GM12878 (cell line): ENCODE results near the gene SLC45A1. TPM values are rescaled to one million over a fixed set of nuclear protein-coding genes. Genes with fewer than 3 reads are reported as not detected.

Experiments
- ATAC-seq: fragments of 200-7000 bp; cut with Tn5 transposase; 3 replicates; pipeline ENCODE4 v1.9.1; 2020; ENCODE audit warnings: mild to moderate bottlenecking, moderate library complexity
- BruUV-seq: library from RNA; stranded (reverse); fragments of 400-500 nt; replicated peaks from 2 replicates; lab custom pipeline; 2021; lab: Mats Ljungman, UMichigan
- CTCF ChIA-PET: fragments of 300-600 bp; sonication (Branson Sonifier 250); formaldehyde crosslinking; extraction: SDS; loops from one replicate; lab custom pipeline; 2021; ENCODE audit warnings: inconsistent platforms; lab: Yijun Ruan, JAX
- POLR2A ChIA-PET: fragments of 350-600 bp; formaldehyde crosslinking; extraction: SDS; loops from one replicate; lab custom pipeline; 2021; ENCODE audit warnings: inconsistent platforms; lab: Charles Lee
- RAD21 ChIA-PET: fragments of 300-600 bp; sonication (Branson Sonifier 250); formaldehyde crosslinking; loops from one replicate; lab custom pipeline; 2023; ENCODE audit warnings: antibody characterized with exemption; ENCODE audit not compliant: unreplicated experiment; lab: Charles Lee
- SMC1A ChIA-PET: fragments of 300-600 bp; sonication (Branson Sonifier 250); formaldehyde crosslinking; loops from one replicate; lab custom pipeline; 2023; ENCODE audit not compliant: unreplicated experiment, uncharacterized antibody; lab: Charles Lee
- DNase-seq: peaks from one replicate; pipeline ENCODE4 v3.0.0-alpha.2; 2011; ENCODE audit warnings: low read depth, low spot score
- FAIRE-seq: peaks from 3 replicates; lab custom pipeline; 2011; peaks lifted over from hg19 to GRCh38; lab: Jason Lieb, UNC
- H2AFZ ChIP-seq: 2 replicates; pipeline ENCODE4 v1.6.0; 2011; ENCODE audit warnings: low read depth, low read length, control low read depth; ENCODE audit not compliant: control insufficient read depth
- H3K27ac ChIP-seq: 2 replicates; pipeline ENCODE4 v1.5.1; 2011; ENCODE audit warnings: control low read depth; ENCODE audit not compliant: control insufficient read depth, insufficient read depth
- H3K27me3 ChIP-seq, 2 experiments: replicated peaks in 1 of 2; 2 replicates each; pipeline versions ENCODE4 v1.6.0 to v1.6.1; 2011; ENCODE audit warnings: low read length in 1 of 2; ENCODE audit not compliant: control insufficient read depth in 2 of 2, insufficient read depth in 2 of 2
- H3K36me3 ChIP-seq, 2 experiments: 2 replicates each; pipeline ENCODE4 v1.5.1; 2011; ENCODE audit warnings: low read length in 1 of 2; ENCODE audit not compliant: control insufficient read depth in 2 of 2, insufficient read depth in 2 of 2
- H3K4me1 ChIP-seq: 2 replicates; pipeline ENCODE4 v1.6.1; 2011; ENCODE audit warnings: mild to moderate bottlenecking, low read length, moderate library complexity, mixed read lengths; ENCODE audit not compliant: control insufficient read depth, insufficient read depth
- H3K4me2 ChIP-seq: 2 replicates; pipeline ENCODE4 v1.6.0; 2011; ENCODE audit warnings: control low read depth; ENCODE audit not compliant: control insufficient read depth, insufficient read depth
- H3K4me3 ChIP-seq: fragments of 200-600 bp; sonication (generic); 2 replicates; pipeline ENCODE4 v1.5.1; 2016
- H3K79me2 ChIP-seq: 2 replicates; pipeline ENCODE4 v1.6.0; 2011; ENCODE audit warnings: low read length; ENCODE audit not compliant: control insufficient read depth, insufficient read depth
- H3K9ac ChIP-seq: 2 replicates; pipeline ENCODE4 v1.8.0; 2011; ENCODE audit warnings: low read length, control low read depth, mixed read lengths; ENCODE audit not compliant: control insufficient read depth, insufficient read depth
- H3K9me3 ChIP-seq: replicated peaks from 3 replicates; pipeline ENCODE4 v1.5.1; 2011; ENCODE audit warnings: mild to moderate bottlenecking, low read length; ENCODE audit not compliant: control insufficient read depth, insufficient read depth
- H4K20me1 ChIP-seq: 2 replicates; pipeline ENCODE4 v1.6.0; 2011; ENCODE audit not compliant: control insufficient read depth, insufficient read depth
- BCL11A ChIP-seq: IDR thresholded peaks from 2 replicates; pipeline ENCODE4 v1.6.1; 2011; ENCODE audit warnings: low read depth, low read length
- BMI1 ChIP-seq: fragments of 450-650 bp; IDR thresholded peaks from 2 replicates; pipeline ENCODE4 v1.6.1; 2016; ENCODE audit warnings: mild to moderate bottlenecking, moderate library complexity, borderline replicate concordance
- CBX3 ChIP-seq: fragments of 200-600 bp; sonication (generic); IDR thresholded peaks from 2 replicates; pipeline ENCODE4 v1.6.1; 2016; ENCODE audit warnings: low read depth, borderline replicate concordance
- CREB1 ChIP-seq: IDR thresholded peaks from 2 replicates; pipeline ENCODE4 v1.6.1; 2012; ENCODE audit warnings: low read depth, mild to moderate bottlenecking, inconsistent platforms
- IKZF2 ChIP-seq, 2 experiments: fragments of 450-650 bp; IDR thresholded peaks; 2 replicates each; pipeline ENCODE4 v1.6.1; 2017; ENCODE audit warnings: mild to moderate bottlenecking in 2 of 2, moderate library complexity in 2 of 2
- LARP7 ChIP-seq: fragments of 450-650 bp; IDR thresholded peaks from 2 replicates; pipeline ENCODE4 v1.6.1; 2017; ENCODE audit warnings: mild to moderate bottlenecking
- MTA2 ChIP-seq: fragments of 450-650 bp; IDR thresholded peaks from 2 replicates; pipeline ENCODE4 v1.6.1; 2016; ENCODE audit warnings: low read depth, mild to moderate bottlenecking, moderate library complexity
- NBN ChIP-seq: fragments of 450-650 bp; IDR thresholded peaks from 2 replicates; pipeline ENCODE4 v1.6.1; 2016
- NR2F1 ChIP-seq: fragments of 450-650 bp; conservative IDR thresholded peaks from 2 replicates; pipeline ENCODE4 v1.6.1; 2017; ENCODE audit warnings: mild to moderate bottlenecking
- POLR2AphosphoS2 ChIP-seq: IDR thresholded peaks from 2 replicates; pipeline ENCODE4 v1.6.1; 2011; ENCODE audit warnings: low read depth, mild to moderate bottlenecking, low read length, improper control_type of control experiment, moderate library complexity
- POLR2AphosphoS5 ChIP-seq: IDR thresholded peaks from 2 replicates; pipeline ENCODE4 v1.6.1; 2011; ENCODE audit warnings: mild to moderate bottlenecking, low read length, inconsistent platforms
- SMAD5 ChIP-seq: IDR thresholded peaks from 2 replicates; pipeline ENCODE4 v1.6.1; 2016; ENCODE audit warnings: antibody characterized with exemption, low read depth
- SREBF2 ChIP-seq: IDR thresholded peaks from 2 replicates; pipeline ENCODE4 v1.6.1; 2012; ENCODE audit warnings: mild to moderate bottlenecking, low read length
- ZNF622 ChIP-seq: fragments of 450-650 bp; IDR thresholded peaks from 2 replicates; pipeline ENCODE4 v1.6.1; 2017; ENCODE audit warnings: mild to moderate bottlenecking, inconsistent platforms
- WGBS: methylation state at CpG from one replicate; pipeline ENCODE4 v1.1.6; 2016; ENCODE audit warnings: low lambda C conversion rate; ENCODE audit not compliant: insufficient replicate concordance, insufficient coverage; ENCODE audit errors: missing lambda C conversion rate; 5-methylcytosine and 5-hydroxymethylcytosine counted together
- in situ Hi-C: fragments of 300-500 bp; cut with MboI; formaldehyde crosslinking; loops from 9 replicates; pipeline ENCODE4 v1.14.3; 2018; ENCODE audit warnings: mixed read lengths
- intact Hi-C: fragments of 100-400 bp; cut with micrococcal nuclease; formaldehyde crosslinking; loops from one replicate; pipeline ENCODE4 v1.14.2; 2022; ENCODE audit not compliant: unreplicated experiment
- polyA plus RNA-seq, 11 experiments: library from polyadenylated mRNA; depleted of rRNA in 4 of 11; unstranded in 6 of 11; stranded (reverse) in 5 of 11; fragments of >200 nt; fragmentation: Nextera tagmentation in 4 of 11; fragmentation: Illumina TruSeq in 1 of 11; extraction: Ambion mirVana in 4 of 11; extraction: Trizol in 1 of 11; gene quantifications; 1 replicate in 1 of 11; 2 replicates in 10 of 11; pipeline versions ENCODE4 v1.2.1 to v1.2.3, GENCODE V29; 2011 to 2016; ENCODE audit warnings: inconsistent platforms in 2 of 11, missing spikeins in 2 of 11, low read depth in 1 of 11
- total RNA-seq, 4 experiments: library from RNA; depleted of rRNA in 3 of 4; stranded (reverse); fragments of >200 nt in 3 of 4; fragmentation: Illumina TruSeq in 1 of 4; extraction: Trizol in 1 of 4; gene quantifications; 2 replicates each; pipeline versions ENCODE4 v1.2.1 to v1.2.3, GENCODE V29; 2013 to 2021
- TF ChIP-seq, protein P1 (sequence below): fragments of 150-350 bp; IDR thresholded peaks from 2 replicates; pipeline ENCODE4 v1.6.1; 2014; ENCODE audit warnings: mild to moderate bottlenecking, low read depth, low read length

The SLC45A1 gene
- total and polyA plus RNA-seq, 10 of the 15 experiments (the other 5 are each of a cell fraction or from before 2014, with no cell fraction given): 0.07 to 0.23 (median 0.13) TPM; not detected in 6

DNA sequence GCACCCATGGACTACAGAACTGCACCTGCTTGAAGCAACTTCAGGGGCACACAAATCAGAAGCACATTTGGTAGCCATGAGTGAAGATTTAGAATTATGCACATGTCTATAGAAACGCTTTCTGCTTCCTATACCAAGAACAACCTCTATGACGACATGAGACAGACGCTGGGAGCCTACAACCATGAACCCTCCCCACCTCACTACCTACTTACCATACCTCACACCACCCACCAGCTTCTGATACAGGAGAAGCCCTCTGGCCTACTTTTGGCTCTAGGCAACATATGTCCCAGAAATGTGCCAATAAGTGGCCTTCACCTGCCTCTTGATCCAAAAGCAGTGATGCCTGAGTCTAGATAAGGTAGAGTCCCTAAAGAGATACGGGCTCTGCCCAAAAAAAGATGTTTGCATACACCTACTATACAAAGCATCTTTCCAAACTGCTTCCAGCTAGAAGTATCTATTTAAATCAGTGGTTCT, 58.5 kb downstream of the SLC45A1 start:
- no TSS peak for BruUV-seq
- FAIRE-seq (no peak), DNase-seq (no peak), ATAC-seq (no peak)
- peaks cover 10 to 12% of the 10 kb centered on the region in 2 experiments for H3K36me3 ChIP-seq
- intact Hi-C loops (no loop called here), in situ Hi-C loops (no loop called here)
- no peak overlapping the region for H3K27ac ChIP-seq
- SMC1A ChIA-PET: interaction anchor here (1.2 to 2.6 kb wide), 2 partner anchors 45 to 55 kb away, joined by 3 to 8 read pairs; no protein-coding TSS in a partner anchor
- CTCF ChIA-PET: interaction anchor here (0.7 to 1.5 kb wide), 4 partner anchors 11 to 350 kb away, joined by 3 to 4 read pairs (median 3); no protein-coding TSS in a partner anchor
- POLR2A ChIA-PET: no interaction called here
- H4K20me1 ChIP-seq: no peaks in the 10 kb centered on the region; the same call in 1 of the 2 replicates
- no peaks in the 10 kb centered on the region for H3K9me3 ChIP-seq
- H3K27me3 ChIP-seq: no peaks in the 10 kb centered on the region
- H3K79me2 ChIP-seq: no peaks in the 10 kb centered on the region; the same call in none of the 2 replicates
- H3K4me3 ChIP-seq: no peak overlapping the region
- no peak overlapping the region for H2AFZ ChIP-seq
- no peak for TF ChIP-seq SREBF2
- TF ChIP-seq POLR2AphosphoS5: no peak
- no peak for TF ChIP-seq CBX3
- no peak for TF ChIP-seq CREB1
- no peak overlapping the region for H3K4me2 ChIP-seq
- no peak overlapping the region for H3K9ac ChIP-seq
- RAD21 ChIA-PET: interaction anchor here (1.7 kb wide), 1 partner anchor 473 kb away, joined by 5 read pairs; no protein-coding TSS in a partner anchor
- whole genome bisulfite sequencing: 86% methylated on average over 4 of the region's 4 CpGs
- no peaks in the 10 kb centered on the region for H3K4me1 ChIP-seq

DNA sequence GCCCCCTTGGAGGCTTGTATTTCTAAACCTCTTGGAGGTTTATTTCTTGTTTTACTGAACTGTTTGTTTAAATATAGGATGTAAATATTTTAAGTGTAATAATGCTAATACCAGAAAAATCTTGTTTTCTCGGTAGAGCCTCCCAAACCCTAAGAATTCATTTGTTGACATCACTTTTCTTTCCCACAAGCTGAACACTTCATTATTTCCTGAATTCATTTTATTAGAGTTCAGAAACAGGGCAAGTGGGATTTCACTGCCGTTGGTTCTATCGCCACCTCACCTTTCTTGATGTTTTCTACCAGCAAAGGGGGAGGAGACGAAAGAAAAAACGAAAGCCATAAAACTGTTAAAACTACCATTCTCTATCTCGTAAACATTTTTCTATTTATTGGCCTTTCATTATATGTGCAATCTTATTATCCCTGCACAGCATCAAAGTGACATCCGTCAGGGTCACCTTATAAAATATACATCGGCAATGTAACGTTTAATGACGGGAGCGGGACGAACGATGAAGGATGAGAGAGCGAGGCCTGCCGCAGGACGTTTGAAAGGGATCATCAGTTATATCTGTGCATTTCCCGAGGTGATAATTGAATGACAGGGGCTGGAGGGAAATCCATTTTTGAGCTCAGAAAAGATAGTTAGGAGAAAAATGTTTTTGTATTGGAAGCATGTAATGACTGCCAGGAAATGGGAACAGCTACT, 59.5 kb downstream of the SLC45A1 start:
- H3K9ac ChIP-seq: no peak overlapping the region
- ChIA-PET SMC1A (interaction anchor here (0.6 to 2.6 kb wide), 10 partner anchors 16 to 637 kb away, joined by 3 to 8 read pairs (median 4); no protein-coding TSS in a partner anchor), RAD21 (interaction anchor here (1.7 kb wide), 1 partner anchor 472 kb away, joined by 5 read pairs; no protein-coding TSS in a partner anchor), POLR2A (no interaction called here), CTCF (interaction anchor here (1.1 kb wide), 1 partner anchor 362 kb away, joined by 3 read pairs; no protein-coding TSS in a partner anchor)
- no peak overlapping the region for H3K4me3 ChIP-seq
- H3K27ac ChIP-seq: no peak overlapping the region
- H3K36me3 ChIP-seq: peaks cover 11 to 16% of the 10 kb centered on the region in 2 experiments
- ATAC-seq (no peak), DNase-seq (no peak), FAIRE-seq (no peak)
- no peaks in the 10 kb centered on the region for H3K4me1 ChIP-seq
- in situ Hi-C loops (no loop called here), intact Hi-C loops (no loop called here)
- H3K4me2 ChIP-seq: no peak overlapping the region
- WGBS: 97% methylated on average over 17 of the region's 17 CpGs
- no peaks in the 10 kb centered on the region for H3K9me3 ChIP-seq
- no peaks in the 10 kb centered on the region; the same call in none of the 2 replicates for H3K79me2 ChIP-seq
- no peaks in the 10 kb centered on the region for H3K27me3 ChIP-seq
- H2AFZ ChIP-seq: no peak overlapping the region
- H4K20me1 ChIP-seq: no peaks in the 10 kb centered on the region; the same call in 1 of the 2 replicates
- no TSS peak for BruUV-seq
- TF ChIP-seq ZNF622 (no peak), IKZF2 (IDR thresholded peaks at IDR 0.05) (no peak), NR2F1 (no peak), SMAD5 (no peak), MTA2 (no peak), LARP7 (no peak), BMI1 (no peak), BCL11A (no peak), POLR2AphosphoS2 (no peak), NBN (no peak)
- TF ChIP-seq, protein P1, sequence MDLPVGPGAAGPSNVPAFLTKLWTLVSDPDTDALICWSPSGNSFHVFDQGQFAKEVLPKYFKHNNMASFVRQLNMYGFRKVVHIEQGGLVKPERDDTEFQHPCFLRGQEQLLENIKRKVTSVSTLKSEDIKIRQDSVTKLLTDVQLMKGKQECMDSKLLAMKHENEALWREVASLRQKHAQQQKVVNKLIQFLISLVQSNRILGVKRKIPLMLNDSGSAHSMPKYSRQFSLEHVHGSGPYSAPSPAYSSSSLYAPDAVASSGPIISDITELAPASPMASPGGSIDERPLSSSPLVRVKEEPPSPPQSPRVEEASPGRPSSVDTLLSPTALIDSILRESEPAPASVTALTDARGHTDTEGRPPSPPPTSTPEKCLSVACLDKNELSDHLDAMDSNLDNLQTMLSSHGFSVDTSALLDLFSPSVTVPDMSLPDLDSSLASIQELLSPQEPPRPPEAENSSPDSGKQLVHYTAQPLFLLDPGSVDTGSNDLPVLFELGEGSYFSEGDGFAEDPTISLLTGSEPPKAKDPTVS: no peak
